ENCODE data around the gene LARGE1. TPM values are rescaled to one million over a fixed set of nuclear protein-coding genes. Genes with fewer than 3 reads are reported as not detected.

The LARGE1 gene
- polyA plus RNA-seq, 3 donors from 2014 or later = 0.04 to 0.29 TPM; not detected in 1

DNA sequence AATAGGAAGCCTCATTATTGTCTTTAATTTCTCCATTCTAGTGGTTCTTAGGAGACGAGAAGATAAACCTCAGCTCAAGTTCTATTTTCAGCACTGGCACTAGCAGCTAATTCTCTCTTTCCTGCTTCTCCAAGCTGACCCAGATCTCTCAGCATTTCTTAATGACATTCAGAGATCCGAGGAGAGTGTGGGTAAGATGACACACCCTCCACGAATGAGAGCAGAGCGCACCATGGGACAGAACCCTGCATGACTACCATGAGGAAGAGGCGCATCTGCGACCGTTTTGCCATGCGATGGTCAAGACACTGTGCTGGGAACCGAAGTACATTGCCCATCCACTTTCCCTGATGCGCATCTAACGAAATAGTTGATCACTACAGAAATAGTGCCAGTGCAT, 241.8 kb downstream of the LARGE1 start:
- Mint-ChIP-seq H3K4me1 (peaks cover 0 to 1% of the 10 kb centered on the region in 2 donors), H3K27ac (no peak overlapping the region), H3K36me3 (no peaks in the 10 kb centered on the region), H3K27me3 (ENCODE audit: low read depth in 3 of 3) (peaks cover 0 to 3% (median 0%) of the 10 kb centered on the region in 3 donors), H3K9me3 (peaks cover 0 to 18% (median 5%) of the 10 kb centered on the region in 6 donors), H3K4me3 (no peak overlapping the region)
- no peak for DNase-seq

GRCh38 chr22:33677536-33677935, 242.7 kb downstream of the LARGE1 start:
- peaks cover 0 to 15% (median 6%) of the 10 kb centered on the region in 6 donors for H3K9me3 Mint-ChIP-seq
- no peak overlapping the region for H3K4me3 Mint-ChIP-seq
- H3K4me1 Mint-ChIP-seq = peaks cover 0 to 1% of the 10 kb centered on the region in 2 donors

GRCh38 chr22:33674357-33674756, 245.9 kb downstream of the LARGE1 start:
- no peak for DNase-seq
- peaks cover 0 to 1% of the 10 kb centered on the region in 2 donors for H3K4me1 Mint-ChIP-seq
- peaks cover 0 to 2% (median 0%) of the 10 kb centered on the region in 3 donors for H3K27me3 Mint-ChIP-seq (ENCODE audit: low read depth in 3 of 3)
- H3K27ac Mint-ChIP-seq = no peak overlapping the region
- no peak overlapping the region for H3K4me3 Mint-ChIP-seq
- peaks cover 0 to 15% (median 6%) of the 10 kb centered on the region in 6 donors for H3K9me3 Mint-ChIP-seq
- no peaks in the 10 kb centered on the region for H3K36me3 Mint-ChIP-seq

More at GRCh38 chr22:33677536-33677935, 242.7 kb downstream of the LARGE1 start:
- peaks cover 0 to 3% (median 0%) of the 10 kb centered on the region in 3 donors for H3K27me3 Mint-ChIP-seq (ENCODE audit: low read depth in 3 of 3)
- H3K27ac Mint-ChIP-seq = no peak overlapping the region
- no peaks in the 10 kb centered on the region for H3K36me3 Mint-ChIP-seq
- DNase-seq = no peak

DNA sequence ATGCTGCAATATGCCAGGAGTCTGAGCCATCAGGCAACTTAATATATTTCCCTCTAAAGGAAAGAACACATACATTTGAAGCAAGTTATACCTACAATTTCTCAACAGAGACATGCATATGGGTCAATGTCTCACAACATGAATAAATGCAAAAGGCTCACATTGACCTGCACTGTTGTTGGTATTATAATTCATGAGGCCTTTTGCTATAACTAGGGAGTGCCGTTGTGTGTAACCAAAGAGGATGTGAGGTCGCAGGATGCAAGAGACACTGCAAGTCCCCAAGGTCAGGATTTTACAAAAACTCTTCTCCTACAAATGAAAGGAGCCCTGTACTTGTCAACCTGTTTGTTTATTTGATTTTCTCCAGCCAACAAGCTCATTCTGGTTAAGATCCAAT, 250.5 kb downstream of the LARGE1 start:
- Mint-ChIP-seq H3K4me3 (no peak overlapping the region), H3K36me3 (peaks cover 0 to 5% (median 0%) of the 10 kb centered on the region in 3 donors), H3K27ac (no peak overlapping the region), H3K27me3 (ENCODE audit: low read depth in 3 of 3) (peaks cover 0 to 7% (median 0%) of the 10 kb centered on the region in 3 donors), H3K9me3 (peaks cover 2 to 12% (median 7%) of the 10 kb centered on the region in 6 donors), H3K4me1 (no peaks in the 10 kb centered on the region)
- no peak for DNase-seq

GRCh38 chr22:33666961-33667619, 253.2 kb downstream of the LARGE1 start:
- H3K4me1 Mint-ChIP-seq = no peaks in the 10 kb centered on the region
- peaks cover 0 to 7% (median 2%) of the 10 kb centered on the region in 3 donors for H3K27me3 Mint-ChIP-seq (ENCODE audit: low read depth in 3 of 3)
- H3K4me3 Mint-ChIP-seq = no peak overlapping the region
- peaks cover 0 to 5% (median 0%) of the 10 kb centered on the region in 3 donors for H3K36me3 Mint-ChIP-seq
- peaks cover 3 to 10% (median 6%) of the 10 kb centered on the region in 6 donors for H3K9me3 Mint-ChIP-seq
- DNase-seq = no peak
- no peak overlapping the region for H3K27ac Mint-ChIP-seq

GRCh38 chr22:33666279-33666960, 253.9 kb downstream of the LARGE1 start:
- H3K4me1 Mint-ChIP-seq = no peaks in the 10 kb centered on the region
- no peak overlapping the region for H3K4me3 Mint-ChIP-seq
- DNase-seq = no peak
- peaks cover 0 to 5% (median 0%) of the 10 kb centered on the region in 3 donors for H3K36me3 Mint-ChIP-seq
- H3K9me3 Mint-ChIP-seq = peaks cover 3 to 11% (median 7%) of the 10 kb centered on the region in 6 donors
- H3K27ac Mint-ChIP-seq = no peak overlapping the region
- H3K27me3 Mint-ChIP-seq (ENCODE audit: low read depth in 3 of 3) = peaks cover 0 to 7% (median 2%) of the 10 kb centered on the region in 3 donors

GRCh38 chr22:33659448-33659847, 260.8 kb downstream of the LARGE1 start:
- Mint-ChIP-seq H3K27ac (no peak overlapping the region), H3K4me1 (no peaks in the 10 kb centered on the region), H3K4me3 (no peak overlapping the region), H3K36me3 (no peaks in the 10 kb centered on the region), H3K9me3 (peaks cover 5 to 47% (median 15%) of the 10 kb centered on the region in 6 donors), H3K27me3 (ENCODE audit: low read depth in 3 of 3) (peaks cover 0 to 6% (median 6%) of the 10 kb centered on the region in 3 donors)
- no peak for DNase-seq

DNA sequence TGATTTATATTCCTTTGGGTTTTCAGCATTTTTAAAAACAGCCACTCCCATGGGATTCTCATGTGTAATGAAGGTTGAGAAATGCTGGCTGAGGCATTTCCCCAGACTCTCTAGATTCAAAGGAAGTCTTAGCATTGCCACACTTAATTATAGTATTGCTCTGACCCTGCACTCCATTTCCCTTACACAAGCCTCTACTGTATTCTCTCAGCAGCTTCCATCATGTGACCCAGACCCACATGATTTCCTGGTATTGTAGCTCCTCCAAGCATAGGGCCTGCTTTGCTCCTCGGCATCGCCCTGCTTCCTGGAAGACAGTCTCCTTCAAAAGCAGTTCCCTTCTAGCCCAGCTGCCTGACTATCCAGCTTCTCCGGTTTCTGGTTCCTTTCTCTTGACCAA, 261.5 kb downstream of the LARGE1 start:
- peaks cover 2 to 43% (median 15%) of the 10 kb centered on the region in 6 donors for H3K9me3 Mint-ChIP-seq
- peaks cover 0 to 7% (median 4%) of the 10 kb centered on the region in 3 donors for H3K27me3 Mint-ChIP-seq (ENCODE audit: low read depth in 3 of 3)
- no peak overlapping the region for H3K4me3 Mint-ChIP-seq
- no peak overlapping the region for H3K27ac Mint-ChIP-seq
- DNase-seq = no peak
- no peaks in the 10 kb centered on the region for H3K4me1 Mint-ChIP-seq
- H3K36me3 Mint-ChIP-seq = no peaks in the 10 kb centered on the region

DNA sequence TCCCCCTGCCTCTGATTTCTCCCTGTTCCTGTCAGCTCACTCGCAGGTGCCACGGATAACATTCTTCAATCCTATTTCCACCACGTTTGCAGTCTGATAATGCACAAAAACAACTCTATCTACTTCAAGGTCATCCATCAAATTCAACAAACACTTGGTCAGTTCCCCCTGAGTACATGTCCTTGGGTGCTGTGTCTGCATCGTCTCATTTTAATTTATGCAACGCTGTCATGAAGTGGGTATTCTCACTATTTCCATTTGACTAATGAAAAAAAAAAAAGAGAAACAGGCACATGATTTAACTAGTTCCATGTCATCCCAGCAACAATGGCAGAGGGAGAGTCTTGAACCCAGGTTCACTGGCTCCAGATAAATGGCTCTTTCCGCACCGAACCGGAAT, 262.6 kb downstream of the LARGE1 start:
- no peak for DNase-seq
- no peak overlapping the region for H3K27ac Mint-ChIP-seq
- H3K4me1 Mint-ChIP-seq = no peaks in the 10 kb centered on the region
- H3K4me3 Mint-ChIP-seq = no peak overlapping the region
- H3K9me3 Mint-ChIP-seq = peaks cover 3 to 41% (median 15%) of the 10 kb centered on the region in 6 donors
- H3K36me3 Mint-ChIP-seq = no peaks in the 10 kb centered on the region
- peaks cover 0 to 7% (median 4%) of the 10 kb centered on the region in 3 donors for H3K27me3 Mint-ChIP-seq (ENCODE audit: low read depth in 3 of 3)

- peaks cover 0 to 7% (median 4%) of the 10 kb centered on the region in 3 donors for H3K27me3 Mint-ChIP-seq (ENCODE audit: low read depth in 3 of 3)
- H3K4me3 Mint-ChIP-seq = no peak overlapping the region
- no peaks in the 10 kb centered on the region for H3K4me1 Mint-ChIP-seq
- DNase-seq = no peak
- no peaks in the 10 kb centered on the region for H3K36me3 Mint-ChIP-seq
- peaks cover 3 to 41% (median 14%) of the 10 kb centered on the region in 6 donors for H3K9me3 Mint-ChIP-seq
- H3K27ac Mint-ChIP-seq = no peak overlapping the region
Measured at GRCh38 chr22:33656808-33657628, 263.3 kb downstream of the LARGE1 start.

- no peak for DNase-seq
- H3K4me3 Mint-ChIP-seq = no peak overlapping the region
- H3K4me1 Mint-ChIP-seq = no peaks in the 10 kb centered on the region
- no peak overlapping the region for H3K27ac Mint-ChIP-seq
- H3K9me3 Mint-ChIP-seq = peaks cover 7 to 40% (median 21%) of the 10 kb centered on the region in 6 donors
- H3K27me3 Mint-ChIP-seq (ENCODE audit: low read depth in 3 of 3) = peaks cover 0 to 7% (median 4%) of the 10 kb centered on the region in 3 donors
- H3K36me3 Mint-ChIP-seq = peaks cover 0 to 8% (median 3%) of the 10 kb centered on the region in 3 donors
Measured at GRCh38 chr22:33654173-33654895, 265.9 kb downstream of the LARGE1 start.

DNA sequence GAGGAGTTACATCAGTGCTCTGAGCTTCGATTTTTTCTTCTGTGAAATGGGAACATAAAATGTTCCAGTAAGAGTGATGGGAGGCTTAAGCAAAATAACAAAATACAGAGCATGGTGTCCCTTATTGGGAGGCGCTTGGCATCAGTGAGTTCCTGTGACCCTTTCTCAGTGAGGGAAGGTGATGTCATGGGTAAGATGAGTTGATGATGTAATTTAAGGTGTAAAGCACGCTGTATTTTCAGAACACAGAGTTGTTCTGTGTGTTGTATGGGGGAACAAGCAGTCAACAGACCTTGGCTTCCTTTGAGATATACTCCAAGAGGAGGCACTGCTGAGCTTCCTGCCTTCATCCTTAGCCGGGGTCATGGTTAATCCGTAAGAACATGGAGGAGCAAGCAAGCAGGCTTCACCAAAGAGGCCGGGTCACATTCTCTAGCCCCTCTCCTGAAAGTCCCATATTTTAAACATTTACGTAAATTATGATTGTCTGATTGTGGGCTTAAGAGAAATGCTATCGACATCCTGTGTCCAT, 266.7 kb downstream of the LARGE1 start:
- DNase-seq = no peak
- peaks cover 0 to 7% (median 4%) of the 10 kb centered on the region in 3 donors for H3K27me3 Mint-ChIP-seq (ENCODE audit: low read depth in 3 of 3)
- H3K4me3 Mint-ChIP-seq = no peak overlapping the region
- peaks cover 0 to 8% (median 3%) of the 10 kb centered on the region in 3 donors for H3K36me3 Mint-ChIP-seq
- H3K27ac Mint-ChIP-seq = no peak overlapping the region
- H3K4me1 Mint-ChIP-seq = no peaks in the 10 kb centered on the region
- peaks cover 7 to 37% (median 19%) of the 10 kb centered on the region in 6 donors for H3K9me3 Mint-ChIP-seq

- Mint-ChIP-seq H3K9me3 (peaks cover 9 to 34% (median 16%) of the 10 kb centered on the region in 6 donors), H3K27ac (no peak overlapping the region), H3K4me3 (no peak overlapping the region), H3K4me1 (no peaks in the 10 kb centered on the region), H3K27me3 (ENCODE audit: low read depth in 3 of 3) (peaks cover 0 to 7% (median 6%) of the 10 kb centered on the region in 3 donors), H3K36me3 (peaks cover 3 to 8% (median 5%) of the 10 kb centered on the region in 3 donors)
- DNase-seq = no peak
Measured at GRCh38 chr22:33652615-33653014, 267.7 kb downstream of the LARGE1 start.

Measured in immature natural killer cell (primary cell).